HG03558 (cell line): Measurements from ENCODE around the gene TMEM97.
"Not testable (repeated sequence)": the region's sequence is repeated elsewhere in the genome, so short reads cannot be mapped to it uniquely, and the experiment has no call there.

Experiments used
- ATAC-seq: cut with Tn5 transposase; IDR thresholded peaks from one replicate; pipeline ENCODE4 v1.9.1; 2021; ENCODE audit warnings: moderate number of reproducible peaks; ENCODE audit not compliant: unreplicated experiment; ENCODE audit errors: extremely low read depth

TMEM97 gene

DNA sequence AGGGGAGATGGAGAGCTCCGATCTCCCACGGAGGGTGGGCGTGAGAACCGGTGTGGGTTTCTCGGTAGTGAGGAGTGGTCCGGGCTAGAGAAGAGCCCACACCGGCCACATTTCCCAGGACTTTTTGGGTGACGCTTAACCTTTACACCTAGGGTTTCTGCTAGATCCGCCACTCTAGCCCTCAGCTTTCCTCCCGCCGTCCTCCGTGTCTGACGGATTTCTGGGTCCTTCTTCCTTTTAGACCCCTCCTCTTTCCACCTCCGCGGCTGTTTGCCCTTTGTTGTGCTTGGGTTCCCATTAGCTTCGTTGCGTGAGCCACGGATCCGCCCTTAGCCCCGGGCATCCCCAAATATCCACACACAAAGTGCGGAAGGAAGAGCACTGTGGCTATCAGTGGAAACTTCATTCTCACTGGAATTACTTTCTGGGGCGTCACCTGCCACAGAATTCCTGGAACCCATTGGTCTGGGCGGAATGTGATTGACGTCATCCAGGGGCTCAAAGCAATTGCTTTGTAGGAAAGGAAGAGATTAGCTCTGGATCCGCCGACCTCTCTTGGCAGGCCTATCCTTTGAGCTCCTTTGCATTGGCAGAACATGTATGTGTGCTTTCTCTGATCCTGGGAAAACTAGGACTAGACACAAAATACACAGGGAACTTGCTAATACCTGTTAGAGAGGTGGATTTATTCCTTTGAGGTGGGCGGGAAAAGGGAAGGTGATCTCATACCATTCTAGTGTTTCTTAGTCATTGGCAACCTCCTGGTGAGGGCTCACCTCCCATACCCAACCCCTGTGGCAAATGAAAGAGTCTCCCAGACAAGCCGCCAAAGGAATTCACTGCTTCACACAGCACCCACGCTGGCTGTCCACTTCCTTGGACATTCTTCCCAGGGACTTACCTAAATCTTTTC, 17.2 kb downstream of the TMEM97 start:
- ATAC-seq: no peak

DNA sequence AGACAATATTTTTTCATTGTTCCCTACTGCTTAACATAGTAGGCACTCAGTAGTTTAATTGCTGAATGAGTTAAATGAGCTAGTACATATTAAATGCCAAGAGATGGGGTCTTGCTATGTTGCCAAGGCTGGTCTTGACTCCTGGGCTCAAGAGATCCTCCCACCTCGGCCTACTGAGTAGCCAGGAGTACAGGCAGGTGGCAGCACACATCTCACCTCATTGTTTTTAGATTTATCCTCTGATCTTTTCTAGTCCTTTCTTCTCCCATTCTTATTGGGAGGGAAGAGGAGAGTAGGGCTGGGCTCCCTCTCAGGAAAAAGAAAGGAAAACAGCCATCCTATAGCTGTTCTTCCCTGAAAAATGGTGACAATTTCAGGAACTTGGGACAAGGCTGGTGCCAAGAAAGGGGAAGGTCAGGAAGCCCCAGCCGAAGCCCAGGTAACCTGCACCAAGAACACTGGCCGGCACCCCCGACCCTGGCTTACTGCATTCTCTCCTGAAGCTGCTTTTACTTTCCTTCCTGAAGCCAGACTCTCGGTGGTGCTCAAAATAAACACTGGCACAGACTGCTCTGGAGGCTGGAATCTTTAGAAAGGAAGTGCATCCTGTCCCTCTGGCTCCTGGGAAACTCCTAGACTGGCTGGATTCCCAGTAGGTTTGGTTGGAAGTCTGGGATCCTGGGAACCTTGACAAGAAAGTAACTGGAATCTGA, 19.2 kb downstream of the TMEM97 start:
- no peak for ATAC-seq

DNA sequence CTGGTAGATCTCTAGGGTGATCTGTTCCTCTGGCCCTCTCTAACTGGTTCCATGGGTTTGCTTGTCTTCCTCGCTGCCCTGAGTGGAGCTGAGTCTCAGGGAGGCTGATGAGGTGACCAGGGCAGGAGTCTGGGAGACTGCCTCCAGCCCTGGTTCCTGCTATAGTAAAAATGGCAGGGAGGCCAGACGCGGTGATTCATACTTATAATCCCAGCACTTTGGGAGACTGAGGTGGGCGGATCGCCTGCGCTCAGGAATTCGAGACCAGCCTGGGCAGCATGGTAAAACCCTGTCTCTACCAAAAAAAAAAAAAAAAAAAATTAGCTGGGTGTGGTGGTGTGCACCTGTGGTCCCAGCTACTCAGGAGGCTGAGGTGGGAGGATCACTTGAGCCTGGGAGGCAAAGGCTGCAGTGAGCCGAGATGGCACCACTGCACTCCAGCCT, 19.8 kb downstream of the TMEM97 start:
- ATAC-seq: not testable (repeated sequence)

DNA sequence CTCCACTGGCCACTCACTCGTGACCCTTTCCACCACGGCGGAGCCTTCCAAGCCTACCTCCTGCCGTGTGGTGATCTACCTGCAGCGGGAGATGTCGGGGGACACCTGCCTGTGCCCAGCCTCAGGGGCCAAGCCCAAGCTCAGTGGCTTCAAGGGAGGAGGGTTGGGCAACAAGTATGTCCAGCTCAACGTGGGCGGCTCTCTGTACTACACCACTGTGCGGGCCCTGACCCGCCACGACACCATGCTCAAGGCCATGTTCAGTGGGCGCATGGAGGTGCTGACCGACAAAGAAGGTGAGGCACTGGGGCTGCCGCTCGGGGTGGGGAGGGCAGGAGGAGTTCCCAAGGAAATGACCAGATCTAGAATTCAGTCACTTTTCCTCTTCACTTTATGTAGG, 20.4 kb downstream of the TMEM97 start:
- no peak for ATAC-seq

DNA sequence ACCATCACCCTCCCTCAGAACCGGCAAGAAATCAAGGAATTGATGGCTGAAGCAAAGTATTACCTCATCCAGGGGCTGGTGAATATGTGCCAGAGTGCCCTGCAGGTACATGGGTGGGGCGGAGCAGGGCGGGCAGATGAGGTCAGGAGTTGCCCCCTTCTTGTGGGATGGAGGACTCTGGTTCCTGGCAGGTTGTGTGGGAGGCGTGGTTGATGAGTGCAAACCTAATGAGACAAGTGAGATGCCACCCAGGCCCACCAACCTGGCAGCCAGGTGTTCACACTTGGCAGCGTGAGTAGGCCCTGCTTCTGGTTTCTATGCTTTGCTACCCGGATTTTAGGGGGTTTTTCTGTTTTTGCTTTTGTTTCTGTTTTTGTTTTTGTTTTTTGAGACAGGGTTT, 21.4 kb downstream of the TMEM97 start:
- no peak for ATAC-seq

DNA sequence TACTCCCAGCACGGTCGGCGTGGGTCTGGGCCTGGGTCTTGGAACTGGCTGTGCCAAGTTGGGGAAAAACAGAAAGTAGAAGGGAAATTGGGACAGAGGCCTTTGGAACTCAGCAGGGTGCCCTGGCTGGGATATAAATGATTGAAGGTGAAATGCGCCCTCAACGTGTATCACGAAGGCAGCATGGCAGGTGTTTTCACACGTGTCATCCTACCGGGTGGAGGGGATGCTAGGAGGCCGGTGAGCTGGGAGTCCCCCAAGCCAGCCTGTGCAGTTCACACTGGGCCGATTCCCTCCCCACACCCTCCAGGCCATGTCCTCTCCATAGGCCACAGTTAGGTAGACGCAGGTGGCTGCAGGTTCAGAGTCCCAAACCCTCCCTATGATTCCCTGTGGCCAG, 22.5 kb downstream of the TMEM97 start:
- no peak for ATAC-seq

DNA sequence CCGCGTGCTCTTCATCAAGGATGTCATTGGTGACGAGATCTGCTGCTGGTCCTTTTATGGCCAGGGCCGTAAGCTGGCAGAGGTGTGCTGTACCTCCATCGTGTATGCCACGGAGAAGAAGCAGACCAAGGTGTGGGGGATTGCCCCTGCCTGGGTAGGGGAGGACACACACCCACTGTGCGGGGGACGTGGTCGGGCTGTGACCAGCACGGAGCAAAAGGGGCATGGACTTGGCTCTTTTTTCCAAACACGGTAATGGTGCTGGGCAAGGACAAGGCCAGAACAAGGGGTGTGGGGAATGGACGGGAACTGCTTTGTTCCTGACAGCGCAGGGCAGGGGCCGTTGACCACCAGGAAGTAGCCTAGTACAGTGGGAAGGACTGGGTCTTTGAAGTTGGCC, 23.3 kb downstream of the TMEM97 start:
- no peak for ATAC-seq

DNA sequence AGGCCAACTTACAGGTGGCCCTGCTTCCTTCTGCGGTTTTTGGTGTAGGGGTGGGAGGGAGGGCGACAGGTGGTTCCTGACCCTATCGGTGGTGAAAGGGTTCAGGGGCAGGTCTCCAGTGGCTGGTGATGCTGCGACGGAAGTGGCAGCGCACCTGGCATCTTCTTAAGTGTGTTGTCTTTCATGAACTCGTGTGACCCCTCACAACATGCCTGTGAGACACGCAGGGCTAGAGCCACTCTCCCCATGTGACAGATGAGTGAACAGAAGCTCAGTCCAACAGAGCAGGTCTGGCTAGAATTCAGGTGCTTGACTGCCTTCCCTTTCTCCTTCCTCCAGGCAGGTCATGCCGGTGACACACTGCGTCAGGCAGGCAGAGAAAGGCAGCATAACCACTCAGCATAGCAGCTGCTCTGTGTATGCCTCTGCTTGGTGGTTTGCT, 24.5 kb downstream of the TMEM97 start:
- no peak for ATAC-seq

DNA sequence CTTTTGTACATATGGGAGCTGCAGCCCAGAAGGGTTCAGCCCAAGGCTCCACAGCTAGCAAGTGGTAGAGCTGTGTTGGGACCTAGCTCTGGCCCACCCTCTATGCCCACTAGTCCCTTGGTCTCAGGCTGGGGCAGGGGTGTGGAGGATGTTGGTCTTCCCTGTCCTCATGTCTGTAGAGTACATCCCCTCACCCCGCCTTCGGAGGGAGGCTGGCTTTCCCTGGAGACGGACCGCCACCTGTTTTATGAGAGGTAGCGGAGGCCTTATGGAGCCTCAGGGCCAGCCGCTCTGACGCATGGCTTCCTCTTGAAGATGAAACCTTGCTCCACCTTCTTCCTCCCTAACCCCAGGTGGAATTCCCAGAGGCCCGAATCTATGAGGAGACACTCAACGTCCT, 25.0 kb downstream of the TMEM97 start:
- no peak for ATAC-seq

DNA sequence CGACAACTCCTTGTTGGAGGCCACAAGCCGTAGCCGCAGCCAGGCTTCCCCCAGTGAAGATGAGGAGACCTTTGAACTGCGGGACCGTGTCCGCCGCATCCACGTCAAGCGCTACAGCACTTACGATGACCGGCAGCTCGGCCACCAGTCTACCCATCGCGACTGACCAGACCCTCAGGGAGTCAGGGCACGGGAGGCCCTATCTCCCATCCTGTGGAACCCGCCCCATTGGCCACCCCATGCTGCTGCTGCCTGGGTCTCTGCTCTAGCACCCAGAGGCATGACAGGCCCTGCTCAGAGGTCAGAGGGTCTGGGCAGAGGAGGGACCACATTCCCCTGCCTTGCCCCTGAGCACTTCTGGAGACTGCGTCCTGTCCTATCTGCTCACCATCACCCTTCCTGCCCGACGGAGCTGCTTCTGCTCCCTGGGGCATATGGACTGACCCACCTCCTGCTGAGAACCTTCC, 25.5 kb downstream of the TMEM97 start:
- ATAC-seq: no peak

DNA sequence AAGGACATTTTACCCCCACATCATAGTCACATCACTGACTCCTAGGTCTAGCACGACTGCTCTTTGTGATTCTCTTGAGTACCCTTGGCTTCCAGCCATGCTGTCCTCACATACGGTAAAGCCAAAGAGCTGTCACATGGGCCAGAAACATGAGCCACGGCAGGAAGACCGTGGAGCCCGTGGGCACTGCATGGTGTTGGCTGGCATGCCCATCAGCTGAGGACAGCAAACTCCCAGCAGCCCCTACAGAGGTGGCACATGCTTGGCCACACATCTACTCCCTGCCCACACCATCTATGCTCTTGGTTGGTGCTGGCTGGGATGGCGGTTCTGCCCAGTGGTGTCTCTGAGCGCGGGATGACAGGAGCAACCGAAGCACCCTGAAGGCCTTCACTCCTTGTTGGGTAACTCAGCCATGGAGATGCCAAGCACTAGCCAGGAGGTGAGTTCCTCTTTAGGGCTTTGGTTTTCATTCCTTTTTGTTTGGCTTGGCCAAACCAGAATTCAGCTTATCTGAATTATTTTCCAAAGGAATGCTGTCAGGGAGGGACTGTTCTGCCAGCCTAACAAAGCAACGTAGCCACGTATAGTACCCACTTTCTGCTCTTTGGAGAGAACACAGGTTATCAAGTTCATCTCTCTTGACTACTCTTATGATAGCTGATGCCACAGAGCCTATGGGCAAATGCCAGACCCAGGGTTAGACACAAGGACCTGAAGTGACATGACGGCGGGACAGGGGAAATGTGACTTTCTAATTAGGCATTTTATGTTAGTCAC, 26.6 kb downstream of the TMEM97 start:
- ATAC-seq: no peak

DNA sequence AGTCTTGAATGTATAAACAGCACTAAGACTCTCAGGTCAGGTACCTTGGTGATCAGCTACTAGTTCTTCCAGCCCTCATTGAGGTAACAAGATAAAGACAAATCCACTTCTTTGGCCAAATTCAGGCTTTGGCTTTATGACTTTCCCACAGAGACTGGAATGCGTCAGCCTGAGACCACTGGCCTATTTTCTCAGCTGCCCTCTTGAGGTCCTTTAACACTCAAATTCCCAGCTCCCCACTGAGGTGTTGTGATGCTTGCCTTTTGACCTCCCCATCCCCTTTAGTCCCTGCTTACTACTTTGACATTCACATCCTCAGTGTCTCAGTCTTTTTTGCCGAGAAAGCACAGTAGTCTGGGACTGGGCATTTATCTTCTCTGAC, 27.2 kb downstream of the TMEM97 start:
- ATAC-seq: no peak

DNA sequence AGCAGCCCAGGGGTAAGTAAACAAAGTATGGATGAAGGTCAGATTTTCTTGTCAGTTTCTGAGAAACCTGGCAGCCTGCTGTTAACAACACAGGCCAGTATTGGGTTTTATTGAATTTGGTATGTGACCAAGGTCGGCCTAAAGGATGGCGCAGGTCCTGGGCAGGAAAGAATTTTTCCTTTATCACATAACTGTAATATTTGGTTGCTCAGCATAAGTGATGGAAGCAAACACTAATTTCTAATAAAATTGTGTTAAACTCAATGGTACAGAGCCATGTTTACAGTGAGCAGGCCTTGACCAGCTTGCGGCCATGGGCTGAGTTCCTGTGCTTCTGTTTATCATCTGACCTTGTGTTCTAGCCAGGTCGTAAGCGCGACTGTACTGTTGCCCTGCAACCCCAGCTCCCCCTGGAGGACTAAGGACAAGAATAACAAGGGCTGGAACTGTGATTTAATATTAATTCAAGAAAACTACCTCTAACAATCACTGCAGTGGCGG, 27.8 kb downstream of the TMEM97 start:
- no peak for ATAC-seq

DNA sequence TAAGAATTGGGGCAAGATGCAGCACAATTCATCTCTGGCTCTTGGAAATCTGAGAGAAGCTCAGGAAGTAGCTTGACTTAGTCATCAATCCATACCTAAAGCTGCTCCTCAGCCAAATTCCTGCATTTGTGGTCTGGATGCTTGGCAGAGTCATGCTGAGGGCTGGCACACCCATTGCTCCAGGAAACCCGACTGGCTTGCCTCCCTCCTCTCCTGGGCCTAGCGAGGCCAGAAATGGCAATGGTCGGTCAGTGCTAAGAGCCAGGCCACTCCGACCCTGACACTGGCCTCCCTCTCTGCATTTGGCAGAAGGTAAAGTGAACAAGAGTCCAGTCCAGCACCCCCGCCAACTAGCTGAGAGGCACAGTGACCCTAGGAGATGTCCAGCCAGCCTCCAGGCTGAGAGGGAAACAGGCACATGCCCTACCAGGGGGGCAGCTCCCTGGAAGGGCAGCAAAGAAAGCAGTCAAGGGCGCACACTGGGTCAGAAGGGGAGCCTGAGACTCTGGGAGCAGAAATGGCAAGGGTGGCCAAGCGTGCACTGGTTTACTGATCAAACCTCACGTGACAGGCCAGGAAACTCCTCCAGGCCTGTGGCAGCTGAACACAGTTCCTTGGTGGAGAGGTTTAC, 28.4 kb downstream of the TMEM97 start:
- ATAC-seq: no peak

DNA sequence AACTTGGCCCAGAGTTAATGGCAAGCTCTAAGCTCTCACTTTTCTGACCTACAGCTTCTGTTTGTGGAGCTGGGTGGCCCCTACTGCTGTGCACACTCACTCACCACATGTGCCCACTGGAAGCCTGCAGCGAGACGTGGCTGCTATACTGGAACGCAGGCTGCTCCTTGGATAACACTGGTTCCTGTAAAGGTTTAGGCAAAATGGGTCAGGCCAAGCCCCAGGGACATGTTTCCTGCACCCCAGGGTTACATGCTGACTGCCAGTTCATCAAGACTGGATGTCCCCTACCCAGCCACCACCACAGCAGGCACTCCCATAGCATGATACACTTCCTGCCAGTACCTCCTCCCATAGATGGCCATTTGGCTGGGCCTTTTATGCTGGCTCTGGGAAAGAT, 30.0 kb downstream of the TMEM97 start:
- ATAC-seq: no peak

DNA sequence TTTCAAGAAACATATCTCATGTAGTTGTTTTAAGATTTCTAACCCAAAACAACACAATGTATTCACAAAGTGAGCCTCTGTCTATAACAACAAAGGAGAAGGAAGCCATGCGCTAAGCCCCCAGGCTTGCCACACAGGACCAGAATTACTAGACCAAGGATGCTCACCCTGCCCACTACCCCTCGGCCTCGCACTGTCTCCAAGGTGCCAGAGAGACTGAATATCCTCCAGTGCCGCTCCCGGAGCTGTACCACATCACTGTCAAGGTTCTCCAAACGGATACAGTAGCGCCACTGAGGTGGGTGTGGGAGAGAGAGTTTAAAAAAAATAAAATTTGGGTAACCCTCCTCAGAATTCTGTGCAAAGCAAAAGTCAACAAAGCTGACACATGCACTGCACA, 31.3 kb downstream of the TMEM97 start:
- ATAC-seq: no peak

DNA sequence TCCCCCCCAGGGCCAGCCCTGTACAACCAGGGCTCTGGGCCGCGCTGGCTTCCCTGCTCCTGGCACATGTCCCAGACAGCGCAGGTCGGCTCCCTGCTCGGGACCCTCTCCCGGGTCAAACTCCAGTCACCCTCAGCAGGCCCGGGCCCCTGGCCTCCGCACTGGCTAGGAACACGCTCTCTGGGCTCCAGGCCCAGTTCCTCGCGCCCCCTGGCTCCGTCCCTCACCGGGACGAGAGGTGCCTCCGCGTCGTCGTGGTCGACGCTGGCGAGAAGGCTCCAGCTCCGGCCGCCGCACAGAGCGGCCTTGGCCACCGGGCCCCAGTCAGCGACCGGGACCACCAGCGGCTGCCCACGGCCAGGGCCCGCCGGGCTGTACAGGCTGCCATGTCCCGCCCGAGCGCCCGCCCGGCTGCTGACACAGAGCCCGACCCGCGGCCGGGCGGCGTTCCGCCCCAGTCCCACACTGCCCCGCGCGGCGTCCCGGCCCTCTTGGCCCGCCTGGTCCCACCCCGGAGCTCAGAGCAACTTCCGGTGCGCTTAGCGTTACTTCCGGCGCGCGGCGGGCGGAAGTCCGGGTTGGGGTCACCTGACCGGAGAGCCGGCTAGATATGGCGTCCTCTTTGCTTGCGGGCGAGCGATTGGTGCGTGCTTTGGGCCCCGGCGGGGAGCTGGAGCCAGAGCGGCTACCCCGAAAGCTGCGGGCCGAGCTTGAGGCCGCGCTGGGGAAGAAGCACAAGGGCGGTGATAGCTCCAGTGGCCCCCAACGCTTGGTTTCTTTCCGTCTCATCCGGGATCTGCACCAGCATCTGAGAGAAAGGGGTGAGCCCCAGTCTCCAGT, 38.3 kb downstream of the TMEM97 start, which contains the start of gene POLDIP2:
Gene POLDIP2, minus strand, starts transcription at position 467 of the 840 bp plus-strand sequence. Its CDS starts 79 bp downstream, at position 388.
- ATAC-seq: peak; percentile 68

DNA sequence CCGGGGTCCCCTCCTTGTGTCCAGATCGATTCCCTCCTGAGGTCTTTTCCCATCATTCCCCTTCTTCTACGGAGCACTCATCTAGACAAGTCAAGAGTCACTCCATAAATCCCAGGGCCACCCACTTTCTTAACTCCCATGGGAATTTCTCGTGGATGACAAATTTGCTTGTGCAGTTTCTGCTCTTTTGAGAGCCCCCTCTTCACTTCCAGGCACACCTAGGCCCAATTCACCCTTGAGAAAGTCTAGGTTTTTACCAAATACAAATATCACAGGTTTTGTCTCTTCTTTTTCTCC, 38.8 kb downstream of the TMEM97 start:
- ATAC-seq: no peak

DNA sequence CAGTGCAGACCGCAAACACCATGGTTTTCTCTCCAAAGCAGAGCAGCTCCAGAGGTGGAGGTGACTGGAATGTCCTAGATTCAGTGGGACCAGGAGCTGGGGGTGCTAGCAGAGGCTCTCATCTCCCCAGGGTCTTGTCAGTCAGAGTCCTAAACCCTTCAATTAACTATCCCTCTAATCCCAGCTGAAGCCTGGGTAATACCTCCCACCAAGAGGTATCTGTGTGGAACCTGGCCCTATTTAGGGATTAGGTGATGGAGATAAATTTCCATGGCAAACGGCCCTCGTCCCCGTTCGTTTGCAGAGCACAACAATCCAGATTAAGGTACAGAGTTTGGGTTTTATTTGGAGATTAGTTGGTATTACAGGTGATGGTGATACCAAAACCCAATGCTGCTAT, 44.2 kb downstream of the TMEM97 start:
- no peak for ATAC-seq
